ENCODE data around the gene RGR. TPM values are rescaled to one million over a fixed set of nuclear protein-coding genes. Genes with fewer than 3 reads are reported as not detected.

RGR gene
- total and polyA plus RNA-seq, 2 experiments from 2014 or later = not detected

DNA sequence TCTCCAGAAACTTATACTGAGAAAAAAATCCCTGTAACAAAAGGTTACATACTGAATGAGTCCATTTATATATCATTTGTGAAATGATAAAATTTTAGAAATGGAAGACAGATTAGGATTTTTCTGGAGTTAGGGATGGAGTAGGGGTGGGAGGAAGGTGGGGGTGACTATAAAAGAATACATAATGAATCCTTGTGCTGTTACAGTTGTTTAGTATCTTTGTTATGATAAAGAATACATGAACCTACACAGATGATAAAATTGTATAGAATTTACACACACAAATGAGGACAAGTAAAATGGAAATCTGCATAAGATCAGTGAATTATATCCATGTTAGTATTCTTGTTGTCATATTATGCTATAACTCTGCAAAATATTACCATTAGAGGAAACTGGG lies 41.8 kb downstream of the RGR start:
- ATAC-seq (no peak), DNase-seq (ENCODE audit: low spot score) (no peak)
- Histone ChIP-seq H2AFZ (no peak overlapping the region), H3K36me3 (ENCODE audit: insufficient read depth) (no peaks in the 10 kb centered on the region), H3K27me3 (ENCODE audit: insufficient read depth) (no peaks in the 10 kb centered on the region), H3K4me3 (no peak overlapping the region), H3K79me2 (replicated peaks; ENCODE audit: insufficient read depth) (no peaks in the 10 kb centered on the region), H3F3A (replicated peaks; ENCODE audit: low read depth) (no peaks in the 10 kb centered on the region), H3K27ac (ENCODE audit: low read depth) (no peak overlapping the region), H3K4me1 (ENCODE audit: insufficient read depth) (no peaks in the 10 kb centered on the region), H4K20me1 (replicated peaks; ENCODE audit: insufficient read depth) (no peaks in the 10 kb centered on the region), H3K4me2 (no peak overlapping the region), H3K9me2 (ENCODE audit: insufficient read depth) (no peaks in the 10 kb centered on the region)
- no peaks in the 10 kb centered on the region for H3K36me3 Mint-ChIP-seq (ENCODE audit: low read depth)
- TF ChIP-seq STAT1 (IDR thresholded peaks at IDR 0.05; ENCODE audit: unreplicated experiment) (no peak), ZNF331 (CRISPR knock-in tag; IDR thresholded peaks at IDR 0.05; ENCODE audit: low read depth) (no peak), NANOG (IDR thresholded peaks at IDR 0.05; ENCODE audit: borderline replicate concordance) (no peak), EZH2phosphoT487 (IDR thresholded peaks at IDR 0.05; ENCODE audit: unreplicated experiment) (no peak)
- TF ChIP-seq, protein P1, sequence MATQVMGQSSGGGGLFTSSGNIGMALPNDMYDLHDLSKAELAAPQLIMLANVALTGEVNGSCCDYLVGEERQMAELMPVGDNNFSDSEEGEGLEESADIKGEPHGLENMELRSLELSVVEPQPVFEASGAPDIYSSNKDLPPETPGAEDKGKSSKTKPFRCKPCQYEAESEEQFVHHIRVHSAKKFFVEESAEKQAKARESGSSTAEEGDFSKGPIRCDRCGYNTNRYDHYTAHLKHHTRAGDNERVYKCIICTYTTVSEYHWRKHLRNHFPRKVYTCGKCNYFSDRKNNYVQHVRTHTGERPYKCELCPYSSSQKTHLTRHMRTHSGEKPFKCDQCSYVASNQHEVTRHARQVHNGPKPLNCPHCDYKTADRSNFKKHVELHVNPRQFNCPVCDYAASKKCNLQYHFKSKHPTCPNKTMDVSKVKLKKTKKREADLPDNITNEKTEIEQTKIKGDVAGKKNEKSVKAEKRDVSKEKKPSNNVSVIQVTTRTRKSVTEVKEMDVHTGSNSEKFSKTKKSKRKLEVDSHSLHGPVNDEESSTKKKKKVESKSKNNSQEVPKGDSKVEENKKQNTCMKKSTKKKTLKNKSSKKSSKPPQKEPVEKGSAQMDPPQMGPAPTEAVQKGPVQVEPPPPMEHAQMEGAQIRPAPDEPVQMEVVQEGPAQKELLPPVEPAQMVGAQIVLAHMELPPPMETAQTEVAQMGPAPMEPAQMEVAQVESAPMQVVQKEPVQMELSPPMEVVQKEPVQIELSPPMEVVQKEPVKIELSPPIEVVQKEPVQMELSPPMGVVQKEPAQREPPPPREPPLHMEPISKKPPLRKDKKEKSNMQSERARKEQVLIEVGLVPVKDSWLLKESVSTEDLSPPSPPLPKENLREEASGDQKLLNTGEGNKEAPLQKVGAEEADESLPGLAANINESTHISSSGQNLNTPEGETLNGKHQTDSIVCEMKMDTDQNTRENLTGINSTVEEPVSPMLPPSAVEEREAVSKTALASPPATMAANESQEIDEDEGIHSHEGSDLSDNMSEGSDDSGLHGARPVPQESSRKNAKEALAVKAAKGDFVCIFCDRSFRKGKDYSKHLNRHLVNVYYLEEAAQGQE (IDR thresholded peaks at IDR 0.05; ENCODE audit: unreplicated experiment) = no peak
- TF ChIP-seq, protein P2, sequence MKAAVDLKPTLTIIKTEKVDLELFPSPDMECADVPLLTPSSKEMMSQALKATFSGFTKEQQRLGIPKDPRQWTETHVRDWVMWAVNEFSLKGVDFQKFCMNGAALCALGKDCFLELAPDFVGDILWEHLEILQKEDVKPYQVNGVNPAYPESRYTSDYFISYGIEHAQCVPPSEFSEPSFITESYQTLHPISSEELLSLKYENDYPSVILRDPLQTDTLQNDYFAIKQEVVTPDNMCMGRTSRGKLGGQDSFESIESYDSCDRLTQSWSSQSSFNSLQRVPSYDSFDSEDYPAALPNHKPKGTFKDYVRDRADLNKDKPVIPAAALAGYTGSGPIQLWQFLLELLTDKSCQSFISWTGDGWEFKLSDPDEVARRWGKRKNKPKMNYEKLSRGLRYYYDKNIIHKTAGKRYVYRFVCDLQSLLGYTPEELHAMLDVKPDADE (IDR thresholded peaks at IDR 0.05) = no peak
- H3K27ac Mint-ChIP-seq = no peak overlapping the region
- no peaks in the 10 kb centered on the region for H3K4me1 Mint-ChIP-seq
- peaks cover 6% of the 10 kb centered on the region for H3K27me3 Mint-ChIP-seq (ENCODE audit: insufficient read depth, low read depth, poor library complexity)
- H3K4me3 Mint-ChIP-seq = no peak overlapping the region
- peaks cover 2% of the 10 kb centered on the region; the same call in 1 of the 3 replicates for H3K9me3 Mint-ChIP-seq

DNA sequence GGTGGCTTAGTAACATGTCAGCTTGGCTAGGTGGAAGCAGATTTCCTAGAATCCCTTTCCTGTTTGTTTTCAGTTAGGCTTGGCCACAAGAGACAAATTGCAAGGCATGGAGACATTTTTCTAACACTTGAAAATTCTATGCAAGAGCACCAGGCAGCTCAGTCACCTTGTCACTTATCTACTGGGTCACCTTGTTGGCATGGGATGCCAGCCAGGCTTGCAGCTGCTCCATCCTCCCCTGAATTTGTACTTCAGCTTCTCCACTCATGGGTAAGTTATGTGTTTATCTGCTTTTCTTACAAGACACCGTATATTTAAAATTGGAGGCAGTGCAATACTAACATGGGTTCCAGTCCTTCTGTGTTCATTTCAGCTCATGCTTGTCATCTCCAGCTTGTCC lies 43.3 kb downstream of the RGR start:
- Mint-ChIP-seq H3K27ac (no peak overlapping the region), H3K4me3 (no peak overlapping the region), H3K9me3 (peaks cover 2% of the 10 kb centered on the region; the same call in 1 of the 3 replicates), H3K27me3 (ENCODE audit: insufficient read depth, low read depth, poor library complexity) (peaks cover 6% of the 10 kb centered on the region), H3K36me3 (ENCODE audit: low read depth) (no peaks in the 10 kb centered on the region), H3K4me1 (no peaks in the 10 kb centered on the region)
- Histone ChIP-seq H3F3A (replicated peaks; ENCODE audit: low read depth) (no peaks in the 10 kb centered on the region), H3K4me1 (ENCODE audit: insufficient read depth) (no peaks in the 10 kb centered on the region), H3K36me3 (ENCODE audit: insufficient read depth) (no peaks in the 10 kb centered on the region), H3K79me2 (replicated peaks; ENCODE audit: insufficient read depth) (no peaks in the 10 kb centered on the region), H3K9me2 (ENCODE audit: insufficient read depth) (no peaks in the 10 kb centered on the region), H3K27me3 (ENCODE audit: insufficient read depth) (no peaks in the 10 kb centered on the region), H3K4me2 (no peak overlapping the region), H3K27ac (ENCODE audit: low read depth) (no peak overlapping the region), H4K20me1 (replicated peaks; ENCODE audit: insufficient read depth) (no peaks in the 10 kb centered on the region), H2AFZ (no peak overlapping the region), H3K4me3 (no peak overlapping the region)
- DNase-seq (ENCODE audit: low spot score) = no peak
- no peak for ATAC-seq
- no peak for TF ChIP-seq NANOG (IDR thresholded peaks at IDR 0.05; ENCODE audit: borderline replicate concordance)
- TF ChIP-seq CREB1 (CRISPR knock-in tag; IDR thresholded peaks at IDR 0.05; ENCODE audit: low read depth) = no peak
- no peak for TF ChIP-seq ZNF331 (CRISPR knock-in tag; IDR thresholded peaks at IDR 0.05; ENCODE audit: low read depth)
- TF ChIP-seq, protein P3, sequence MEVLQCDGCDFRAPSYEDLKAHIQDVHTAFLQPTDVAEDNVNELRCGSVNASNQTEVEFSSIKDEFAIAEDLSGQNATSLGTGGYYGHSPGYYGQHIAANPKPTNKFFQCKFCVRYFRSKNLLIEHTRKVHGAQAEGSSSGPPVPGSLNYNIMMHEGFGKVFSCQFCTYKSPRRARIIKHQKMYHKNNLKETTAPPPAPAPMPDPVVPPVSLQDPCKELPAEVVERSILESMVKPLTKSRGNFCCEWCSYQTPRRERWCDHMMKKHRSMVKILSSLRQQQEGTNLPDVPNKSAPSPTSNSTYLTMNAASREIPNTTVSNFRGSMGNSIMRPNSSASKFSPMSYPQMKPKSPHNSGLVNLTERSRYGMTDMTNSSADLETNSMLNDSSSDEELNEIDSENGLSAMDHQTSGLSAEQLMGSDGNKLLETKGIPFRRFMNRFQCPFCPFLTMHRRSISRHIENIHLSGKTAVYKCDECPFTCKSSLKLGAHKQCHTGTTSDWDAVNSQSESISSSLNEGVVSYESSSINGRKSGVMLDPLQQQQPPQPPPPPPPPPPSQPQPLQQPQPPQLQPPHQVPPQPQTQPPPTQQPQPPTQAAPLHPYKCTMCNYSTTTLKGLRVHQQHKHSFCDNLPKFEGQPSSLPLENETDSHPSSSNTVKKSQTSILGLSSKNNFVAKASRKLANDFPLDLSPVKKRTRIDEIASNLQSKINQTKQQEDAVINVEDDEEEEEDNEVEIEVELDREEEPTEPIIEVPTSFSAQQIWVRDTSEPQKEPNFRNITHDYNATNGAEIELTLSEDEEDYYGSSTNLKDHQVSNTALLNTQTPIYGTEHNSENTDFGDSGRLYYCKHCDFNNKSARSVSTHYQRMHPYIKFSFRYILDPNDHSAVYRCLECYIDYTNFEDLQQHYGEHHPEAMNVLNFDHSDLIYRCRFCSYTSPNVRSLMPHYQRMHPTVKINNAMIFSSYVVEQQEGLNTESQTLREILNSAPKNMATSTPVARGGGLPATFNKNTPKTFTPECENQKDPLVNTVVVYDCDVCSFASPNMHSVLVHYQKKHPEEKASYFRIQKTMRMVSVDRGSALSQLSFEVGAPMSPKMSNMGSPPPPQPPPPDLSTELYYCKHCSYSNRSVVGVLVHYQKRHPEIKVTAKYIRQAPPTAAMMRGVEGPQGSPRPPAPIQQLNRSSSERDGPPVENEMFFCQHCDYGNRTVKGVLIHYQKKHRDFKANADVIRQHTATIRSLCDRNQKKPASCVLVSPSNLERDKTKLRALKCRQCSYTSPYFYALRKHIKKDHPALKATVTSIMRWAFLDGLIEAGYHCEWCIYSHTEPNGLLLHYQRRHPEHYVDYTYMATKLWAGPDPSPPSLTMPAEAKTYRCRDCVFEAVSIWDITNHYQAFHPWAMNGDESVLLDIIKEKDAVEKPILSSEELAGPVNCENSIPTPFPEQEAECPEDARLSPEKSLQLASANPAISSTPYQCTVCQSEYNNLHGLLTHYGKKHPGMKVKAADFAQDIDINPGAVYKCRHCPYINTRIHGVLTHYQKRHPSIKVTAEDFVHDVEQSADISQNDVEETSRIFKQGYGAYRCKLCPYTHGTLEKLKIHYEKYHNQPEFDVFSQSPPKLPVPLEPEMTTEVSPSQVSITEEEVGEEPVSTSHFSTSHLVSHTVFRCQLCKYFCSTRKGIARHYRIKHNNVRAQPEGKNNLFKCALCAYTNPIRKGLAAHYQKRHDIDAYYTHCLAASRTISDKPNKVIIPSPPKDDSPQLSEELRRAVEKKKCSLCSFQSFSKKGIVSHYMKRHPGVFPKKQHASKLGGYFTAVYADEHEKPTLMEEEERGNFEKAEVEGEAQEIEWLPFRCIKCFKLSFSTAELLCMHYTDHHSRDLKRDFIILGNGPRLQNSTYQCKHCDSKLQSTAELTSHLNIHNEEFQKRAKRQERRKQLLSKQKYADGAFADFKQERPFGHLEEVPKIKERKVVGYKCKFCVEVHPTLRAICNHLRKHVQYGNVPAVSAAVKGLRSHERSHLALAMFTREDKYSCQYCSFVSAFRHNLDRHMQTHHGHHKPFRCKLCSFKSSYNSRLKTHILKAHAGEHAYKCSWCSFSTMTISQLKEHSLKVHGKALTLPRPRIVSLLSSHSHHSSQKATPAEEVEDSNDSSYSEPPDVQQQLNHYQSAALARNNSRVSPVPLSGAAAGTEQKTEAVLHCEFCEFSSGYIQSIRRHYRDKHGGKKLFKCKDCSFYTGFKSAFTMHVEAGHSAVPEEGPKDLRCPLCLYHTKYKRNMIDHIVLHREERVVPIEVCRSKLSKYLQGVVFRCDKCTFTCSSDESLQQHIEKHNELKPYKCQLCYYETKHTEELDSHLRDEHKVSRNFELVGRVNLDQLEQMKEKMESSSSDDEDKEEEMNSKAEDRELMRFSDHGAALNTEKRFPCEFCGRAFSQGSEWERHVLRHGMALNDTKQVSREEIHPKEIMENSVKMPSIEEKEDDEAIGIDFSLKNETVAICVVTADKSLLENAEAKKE (CRISPR knock-in tag; IDR thresholded peaks at IDR 0.05) = no peak
- TF ChIP-seq, protein P4, sequence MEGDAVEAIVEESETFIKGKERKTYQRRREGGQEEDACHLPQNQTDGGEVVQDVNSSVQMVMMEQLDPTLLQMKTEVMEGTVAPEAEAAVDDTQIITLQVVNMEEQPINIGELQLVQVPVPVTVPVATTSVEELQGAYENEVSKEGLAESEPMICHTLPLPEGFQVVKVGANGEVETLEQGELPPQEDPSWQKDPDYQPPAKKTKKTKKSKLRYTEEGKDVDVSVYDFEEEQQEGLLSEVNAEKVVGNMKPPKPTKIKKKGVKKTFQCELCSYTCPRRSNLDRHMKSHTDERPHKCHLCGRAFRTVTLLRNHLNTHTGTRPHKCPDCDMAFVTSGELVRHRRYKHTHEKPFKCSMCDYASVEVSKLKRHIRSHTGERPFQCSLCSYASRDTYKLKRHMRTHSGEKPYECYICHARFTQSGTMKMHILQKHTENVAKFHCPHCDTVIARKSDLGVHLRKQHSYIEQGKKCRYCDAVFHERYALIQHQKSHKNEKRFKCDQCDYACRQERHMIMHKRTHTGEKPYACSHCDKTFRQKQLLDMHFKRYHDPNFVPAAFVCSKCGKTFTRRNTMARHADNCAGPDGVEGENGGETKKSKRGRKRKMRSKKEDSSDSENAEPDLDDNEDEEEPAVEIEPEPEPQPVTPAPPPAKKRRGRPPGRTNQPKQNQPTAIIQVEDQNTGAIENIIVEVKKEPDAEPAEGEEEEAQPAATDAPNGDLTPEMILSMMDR (conservative IDR thresholded peaks at IDR 0.05; ENCODE audit: low read depth in 2 of 2) = no peak
- TF ChIP-seq ZNF114 (CRISPR knock-in tag; IDR thresholded peaks at IDR 0.05) = no peak
